ENCODE results near the gene LMOD2. TPM values are rescaled to one million over a fixed set of nuclear protein-coding genes. Genes with fewer than 3 reads are reported as not detected.

LMOD2 gene
- polyA plus RNA-seq, 3 donors, result 0.09 TPM; not detected in 2

DNA sequence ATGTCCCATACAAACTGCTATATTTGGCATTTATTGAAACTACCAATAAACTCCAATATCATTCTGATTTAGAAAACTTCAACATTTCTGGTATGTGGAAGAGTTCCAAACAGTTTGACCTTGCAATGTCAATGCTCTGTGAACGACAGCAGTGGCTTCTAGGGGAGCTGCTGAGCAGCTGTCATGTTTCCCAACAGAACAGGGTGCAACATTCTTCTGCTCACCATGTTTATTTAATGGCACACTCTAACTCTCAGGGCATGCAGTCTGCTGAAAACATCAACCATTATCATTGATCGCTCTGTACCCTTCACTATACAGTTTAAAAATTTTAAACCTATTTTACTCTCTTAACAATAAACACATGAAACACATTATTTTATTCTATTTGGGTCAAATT lies 25.9 kb downstream of the LMOD2 start:
- Mint-ChIP-seq H3K9me3 (no peaks in the 10 kb centered on the region), H3K4me3 (no peak overlapping the region), H3K36me3 (peaks cover 29 to 37% of the 10 kb centered on the region in 2 donors), H3K4me1 (no peaks in the 10 kb centered on the region), H3K27me3 (ENCODE audit: low read depth in 3 of 3) (no peaks in the 10 kb centered on the region), H3K27ac (no peak overlapping the region)
- Histone ChIP-seq H3K9ac (ENCODE audit: insufficient read depth, low read length, poor library complexity, severe bottlenecking) (no peak overlapping the region), H2AFZ (ENCODE audit: insufficient read depth, low read depth, low read length, poor library complexity, severe bottlenecking) (no peak overlapping the region), H3K9me3 (replicated peaks in 1 of 2; ENCODE audit: control insufficient read depth in 1 of 2, insufficient read depth in 1 of 2, low read length in 2 of 2) (no peaks in the 10 kb centered on the region), H4K20me1 (ENCODE audit: insufficient read depth, low read length) (no peaks in the 10 kb centered on the region), H3K27ac (ENCODE audit: low read depth in 1 of 2, low read length in 2 of 2) (no peak overlapping the region), H3K4me1 (ENCODE audit: control insufficient read depth in 1 of 2, insufficient read depth in 2 of 2, low read length in 2 of 2) (no peaks in the 10 kb centered on the region), H3K4me2 (replicated peaks; ENCODE audit: extremely low read depth, low read length, poor library complexity, severe bottlenecking) (no peak overlapping the region), H3K79me2 (ENCODE audit: insufficient read depth, low read length) (no peaks in the 10 kb centered on the region), H3K27me3 (ENCODE audit: control insufficient read depth in 2 of 2, insufficient read depth in 2 of 2, low read length in 2 of 2) (no peaks in the 10 kb centered on the region), H3K4me3 (replicated peaks in 1 of 3; ENCODE audit: low read depth in 2 of 3, low read length in 3 of 3) (no peak overlapping the region), H3K36me3 (replicated peaks in 1 of 2; ENCODE audit: control insufficient read depth in 1 of 2, insufficient read depth in 2 of 2, low read length in 2 of 2) (peaks cover 14 to 49% of the 10 kb centered on the region in 2 donors)
- intact Hi-C loops (cut with micrococcal nuclease), result loop anchor here in 1 of 2 donors (5.0 kb wide), 1 partner anchor 186 kb away; no protein-coding TSS in a partner anchor
- DNase-seq, result no peak
- WGBS (ENCODE audit: insufficient coverage), result 100% methylated on average over 1 of the region's 2 CpGs
- TF ChIP-seq, protein P1, sequence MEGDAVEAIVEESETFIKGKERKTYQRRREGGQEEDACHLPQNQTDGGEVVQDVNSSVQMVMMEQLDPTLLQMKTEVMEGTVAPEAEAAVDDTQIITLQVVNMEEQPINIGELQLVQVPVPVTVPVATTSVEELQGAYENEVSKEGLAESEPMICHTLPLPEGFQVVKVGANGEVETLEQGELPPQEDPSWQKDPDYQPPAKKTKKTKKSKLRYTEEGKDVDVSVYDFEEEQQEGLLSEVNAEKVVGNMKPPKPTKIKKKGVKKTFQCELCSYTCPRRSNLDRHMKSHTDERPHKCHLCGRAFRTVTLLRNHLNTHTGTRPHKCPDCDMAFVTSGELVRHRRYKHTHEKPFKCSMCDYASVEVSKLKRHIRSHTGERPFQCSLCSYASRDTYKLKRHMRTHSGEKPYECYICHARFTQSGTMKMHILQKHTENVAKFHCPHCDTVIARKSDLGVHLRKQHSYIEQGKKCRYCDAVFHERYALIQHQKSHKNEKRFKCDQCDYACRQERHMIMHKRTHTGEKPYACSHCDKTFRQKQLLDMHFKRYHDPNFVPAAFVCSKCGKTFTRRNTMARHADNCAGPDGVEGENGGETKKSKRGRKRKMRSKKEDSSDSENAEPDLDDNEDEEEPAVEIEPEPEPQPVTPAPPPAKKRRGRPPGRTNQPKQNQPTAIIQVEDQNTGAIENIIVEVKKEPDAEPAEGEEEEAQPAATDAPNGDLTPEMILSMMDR (IDR thresholded peaks at IDR 0.05), result no peak

GRCh38 chr7:123682690-123683089 lies 27.0 kb downstream of the LMOD2 start:
- no peaks in the 10 kb centered on the region for H3K4me1 Mint-ChIP-seq
- no peak overlapping the region for H2AFZ ChIP-seq (ENCODE audit: insufficient read depth, low read depth, low read length, poor library complexity, severe bottlenecking)
- H3K4me3 Mint-ChIP-seq, result no peak overlapping the region
- H4K20me1 ChIP-seq (ENCODE audit: insufficient read depth, low read length), result no peaks in the 10 kb centered on the region
- H3K9me3 Mint-ChIP-seq, result no peaks in the 10 kb centered on the region
- no peak overlapping the region for H3K27ac Mint-ChIP-seq
- H3K36me3 ChIP-seq (replicated peaks in 1 of 2; ENCODE audit: control insufficient read depth in 1 of 2, insufficient read depth in 2 of 2, low read length in 2 of 2), result peaks cover 16 to 60% of the 10 kb centered on the region in 2 donors
- peaks cover 37 to 46% of the 10 kb centered on the region in 2 donors for H3K36me3 Mint-ChIP-seq
- DNase-seq, result peak; percentile 12 to 35 (median 13)
- no peak overlapping the region for H3K4me3 ChIP-seq (replicated peaks in 1 of 3; ENCODE audit: low read depth in 2 of 3, low read length in 3 of 3)
- H3K4me2 ChIP-seq (replicated peaks; ENCODE audit: extremely low read depth, low read length, poor library complexity, severe bottlenecking), result no peak overlapping the region
- no peaks in the 10 kb centered on the region for H3K27me3 ChIP-seq (ENCODE audit: control insufficient read depth in 2 of 2, insufficient read depth in 2 of 2, low read length in 2 of 2)
- intact Hi-C loops (cut with micrococcal nuclease), result loop anchor here in 1 of 2 donors (5.0 kb wide), 1 partner anchor 185 kb away; no protein-coding TSS in a partner anchor
- H3K9me3 ChIP-seq (replicated peaks in 1 of 2; ENCODE audit: control insufficient read depth in 1 of 2, insufficient read depth in 1 of 2, low read length in 2 of 2), result no peaks in the 10 kb centered on the region
- no peaks in the 10 kb centered on the region for H3K79me2 ChIP-seq (ENCODE audit: insufficient read depth, low read length)
- H3K27me3 Mint-ChIP-seq (ENCODE audit: low read depth in 3 of 3), result no peaks in the 10 kb centered on the region
- TF ChIP-seq, protein P1 (IDR thresholded peaks at IDR 0.05), result peak; percentile 62
- H3K27ac ChIP-seq (ENCODE audit: low read depth in 1 of 2, low read length in 2 of 2), result no peak overlapping the region
- WGBS (ENCODE audit: insufficient coverage), result no CpG with 5 or more reads among the region's 1 CpG
- no peaks in the 10 kb centered on the region for H3K4me1 ChIP-seq (ENCODE audit: control insufficient read depth in 1 of 2, insufficient read depth in 2 of 2, low read length in 2 of 2)
- H3K9ac ChIP-seq (ENCODE audit: insufficient read depth, low read length, poor library complexity, severe bottlenecking), result no peak overlapping the region
